Vagina (tissue), 2 donors: Measurements from ENCODE around the gene MTHFD2.

ENCODE experiments used
- POLR2A ChIP-seq, 2 donors: fragments of 450-650 bp; IDR thresholded peaks; one replicate each; pipeline ENCODE4 v1.6.1; 2017; ENCODE audit warnings: antibody characterized with exemption in 2 of 2, mild to moderate bottlenecking in 2 of 2, moderate library complexity in 2 of 2
- TF ChIP-seq, protein P1 (sequence below), 3 experiments: fragments of 450-650 bp in 2 of 3; fragments of 200-600 bp in 1 of 3; sonication (generic) in 1 of 3; IDR thresholded peaks; one replicate each; pipeline ENCODE4 v1.5.1; 2017 to 2019; ENCODE audit warnings: antibody characterized with exemption in 3 of 3, mild to moderate bottlenecking in 2 of 3, moderate library complexity in 2 of 3

DNA sequence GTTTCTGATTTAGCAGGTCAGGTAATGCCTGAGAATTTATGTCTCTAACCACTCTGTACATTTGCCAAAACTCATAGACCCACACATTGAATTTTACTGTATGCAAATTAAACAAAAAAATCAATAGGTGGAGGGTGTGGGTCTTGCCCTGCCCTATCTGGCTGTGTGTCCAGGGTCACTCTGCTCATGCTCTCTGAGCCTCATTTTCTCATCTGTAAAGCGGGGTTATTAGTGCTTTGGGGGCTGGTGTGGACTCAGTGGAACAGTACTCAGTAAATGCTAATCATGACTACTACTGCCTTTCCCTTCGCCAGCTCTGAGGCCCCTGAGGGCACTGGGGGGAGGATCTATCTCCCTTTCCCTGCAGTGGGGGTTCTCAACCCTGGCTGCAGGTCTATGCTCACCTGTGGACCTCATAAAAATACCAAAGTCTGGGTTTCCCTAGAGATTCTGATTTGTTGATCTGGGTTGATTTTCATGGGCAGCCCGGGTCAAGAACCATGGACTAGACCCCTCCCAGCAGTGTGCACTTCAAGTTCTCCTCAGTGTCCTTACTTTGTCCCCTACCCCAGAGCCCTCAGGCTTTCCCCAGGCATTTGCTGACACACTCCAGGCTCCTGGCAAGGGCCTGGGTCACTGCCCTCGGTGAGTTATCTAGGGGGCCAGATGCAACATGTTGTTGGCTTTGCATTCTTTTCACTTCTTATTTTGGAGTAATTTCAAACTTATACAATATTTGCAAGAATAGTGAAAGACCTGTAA is 27.5 kb downstream of the MTHFD2 start:
- TF ChIP-seq, protein P1, sequence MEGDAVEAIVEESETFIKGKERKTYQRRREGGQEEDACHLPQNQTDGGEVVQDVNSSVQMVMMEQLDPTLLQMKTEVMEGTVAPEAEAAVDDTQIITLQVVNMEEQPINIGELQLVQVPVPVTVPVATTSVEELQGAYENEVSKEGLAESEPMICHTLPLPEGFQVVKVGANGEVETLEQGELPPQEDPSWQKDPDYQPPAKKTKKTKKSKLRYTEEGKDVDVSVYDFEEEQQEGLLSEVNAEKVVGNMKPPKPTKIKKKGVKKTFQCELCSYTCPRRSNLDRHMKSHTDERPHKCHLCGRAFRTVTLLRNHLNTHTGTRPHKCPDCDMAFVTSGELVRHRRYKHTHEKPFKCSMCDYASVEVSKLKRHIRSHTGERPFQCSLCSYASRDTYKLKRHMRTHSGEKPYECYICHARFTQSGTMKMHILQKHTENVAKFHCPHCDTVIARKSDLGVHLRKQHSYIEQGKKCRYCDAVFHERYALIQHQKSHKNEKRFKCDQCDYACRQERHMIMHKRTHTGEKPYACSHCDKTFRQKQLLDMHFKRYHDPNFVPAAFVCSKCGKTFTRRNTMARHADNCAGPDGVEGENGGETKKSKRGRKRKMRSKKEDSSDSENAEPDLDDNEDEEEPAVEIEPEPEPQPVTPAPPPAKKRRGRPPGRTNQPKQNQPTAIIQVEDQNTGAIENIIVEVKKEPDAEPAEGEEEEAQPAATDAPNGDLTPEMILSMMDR (IDR thresholded peaks at IDR 0.05), result no peak
- TF ChIP-seq POLR2A (IDR thresholded peaks at IDR 0.05), result no peak
